Uterus (tissue), 2 donors: ENCODE results near the gene MLEC.

Experiments used
- POLR2A ChIP-seq, 2 donors: fragments of 450-650 bp; IDR thresholded peaks; one replicate each; pipeline ENCODE4 v1.6.1; 2016; ENCODE audit warnings: antibody characterized with exemption in 2 of 2, mild to moderate bottlenecking in 1 of 2, moderate library complexity in 1 of 2
- TF ChIP-seq, protein P1 (sequence below), 4 experiments: fragments of 200-600 bp in 2 of 4; fragments of 450-650 bp in 2 of 4; sonication (generic) in 2 of 4; IDR thresholded peaks; one replicate each; pipeline ENCODE4 v1.5.1; 2016 to 2019; ENCODE audit warnings: antibody characterized with exemption in 4 of 4, mild to moderate bottlenecking in 2 of 4, moderate library complexity in 1 of 4

DNA sequence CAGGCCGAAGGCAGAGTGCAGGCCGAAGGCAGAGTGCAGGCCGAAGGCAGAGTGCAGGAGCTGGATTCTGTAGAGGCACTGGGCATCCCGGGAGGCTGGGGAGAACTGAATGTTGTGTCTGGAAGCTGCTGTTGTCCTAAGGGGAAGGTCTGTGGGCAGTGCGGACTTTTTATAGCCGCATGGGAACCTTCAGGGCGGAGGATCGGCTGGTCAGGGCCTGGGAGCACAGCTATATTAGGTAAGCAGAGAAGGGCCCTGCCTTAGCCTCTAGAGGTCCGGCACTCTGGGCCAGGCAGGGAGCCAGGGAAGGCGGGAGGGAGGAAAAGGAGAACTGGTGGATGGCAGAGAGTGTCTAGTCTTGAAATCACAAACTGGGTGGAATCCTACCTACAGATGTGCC, 32.3 kb upstream of the MLEC start:
- TF ChIP-seq, protein P1, sequence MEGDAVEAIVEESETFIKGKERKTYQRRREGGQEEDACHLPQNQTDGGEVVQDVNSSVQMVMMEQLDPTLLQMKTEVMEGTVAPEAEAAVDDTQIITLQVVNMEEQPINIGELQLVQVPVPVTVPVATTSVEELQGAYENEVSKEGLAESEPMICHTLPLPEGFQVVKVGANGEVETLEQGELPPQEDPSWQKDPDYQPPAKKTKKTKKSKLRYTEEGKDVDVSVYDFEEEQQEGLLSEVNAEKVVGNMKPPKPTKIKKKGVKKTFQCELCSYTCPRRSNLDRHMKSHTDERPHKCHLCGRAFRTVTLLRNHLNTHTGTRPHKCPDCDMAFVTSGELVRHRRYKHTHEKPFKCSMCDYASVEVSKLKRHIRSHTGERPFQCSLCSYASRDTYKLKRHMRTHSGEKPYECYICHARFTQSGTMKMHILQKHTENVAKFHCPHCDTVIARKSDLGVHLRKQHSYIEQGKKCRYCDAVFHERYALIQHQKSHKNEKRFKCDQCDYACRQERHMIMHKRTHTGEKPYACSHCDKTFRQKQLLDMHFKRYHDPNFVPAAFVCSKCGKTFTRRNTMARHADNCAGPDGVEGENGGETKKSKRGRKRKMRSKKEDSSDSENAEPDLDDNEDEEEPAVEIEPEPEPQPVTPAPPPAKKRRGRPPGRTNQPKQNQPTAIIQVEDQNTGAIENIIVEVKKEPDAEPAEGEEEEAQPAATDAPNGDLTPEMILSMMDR (IDR thresholded peaks at IDR 0.05) = no peak
- no peak for TF ChIP-seq POLR2A (IDR thresholded peaks at IDR 0.05)
